Fibroblast of the aortic adventitia (primary cell): ENCODE results near the gene PTPRN. TPM values are rescaled to one million over a fixed set of nuclear protein-coding genes. Genes with fewer than 3 reads are reported as not detected.
"Not testable (repeated sequence)": the region's sequence is repeated elsewhere in the genome, so short reads cannot be mapped to it uniquely, and the experiment has no call there.

Experiments
- DNase-seq: peaks from one replicate; pipeline ENCODE4 v3.0.0-alpha.2; 2010; ENCODE audit warnings: low read depth
- H3K4me3 ChIP-seq: 2 replicates; pipeline ENCODE4 v1.5.1; 2011; ENCODE audit warnings: low read depth, mild to moderate bottlenecking, control low read depth, low read length, moderate library complexity
- CTCF ChIP-seq: IDR thresholded peaks from 2 replicates; pipeline ENCODE4 v1.5.1; 2011; ENCODE audit warnings: mild to moderate bottlenecking, low read length, control low read depth, inconsistent platforms; ENCODE audit not compliant: insufficient read depth
- total RNA-seq: library from RNA; depleted of rRNA; stranded (reverse); fragments of >200 nt; gene quantifications from 2 replicates; pipeline ENCODE4 v1.2.3, GENCODE V29; 2012; ENCODE audit warnings: low replicate concordance

Gene PTPRN
- total RNA-seq, 1 donor = 0.36 TPM

- TF ChIP-seq CTCF = no peak
- DNase-seq = peak; percentile 32
- H3K4me3 ChIP-seq = no peak overlapping the region
These were observed 22.5 kb upstream of the PTPRN start for GRCh38 chr2:219331560-219332213.

GRCh38 chr2:219327719-219328118 is 18.5 kb upstream of the PTPRN start:
- no peak for DNase-seq
- no peak for TF ChIP-seq CTCF
- no peak overlapping the region for H3K4me3 ChIP-seq

- no peak overlapping the region for H3K4me3 ChIP-seq
- DNase-seq = no peak
- no peak for TF ChIP-seq CTCF
These were observed 16.6 kb upstream of the PTPRN start for GRCh38 chr2:219325657-219326315.

- no peak overlapping the region for H3K4me3 ChIP-seq
- no peak for TF ChIP-seq CTCF
- no peak for DNase-seq
These were observed 15.9 kb upstream of the PTPRN start for GRCh38 chr2:219325136-219325535.

GRCh38 chr2:219323434-219323833 is 14.2 kb upstream of the PTPRN start:
- H3K4me3 ChIP-seq = no peak overlapping the region
- no peak for DNase-seq
- no peak for TF ChIP-seq CTCF

GRCh38 chr2:219314804-219315468 is 5.7 kb upstream of the PTPRN start:
- H3K4me3 ChIP-seq = no peak overlapping the region
- TF ChIP-seq CTCF = no peak
- DNase-seq = no peak

- not testable (repeated sequence) for DNase-seq, H3K4me3 ChIP-seq
These were observed 3.6 kb upstream of the PTPRN start for GRCh38 chr2:219312683-219313263.
